ENCODE measurements around the gene ANO8.

DNA sequence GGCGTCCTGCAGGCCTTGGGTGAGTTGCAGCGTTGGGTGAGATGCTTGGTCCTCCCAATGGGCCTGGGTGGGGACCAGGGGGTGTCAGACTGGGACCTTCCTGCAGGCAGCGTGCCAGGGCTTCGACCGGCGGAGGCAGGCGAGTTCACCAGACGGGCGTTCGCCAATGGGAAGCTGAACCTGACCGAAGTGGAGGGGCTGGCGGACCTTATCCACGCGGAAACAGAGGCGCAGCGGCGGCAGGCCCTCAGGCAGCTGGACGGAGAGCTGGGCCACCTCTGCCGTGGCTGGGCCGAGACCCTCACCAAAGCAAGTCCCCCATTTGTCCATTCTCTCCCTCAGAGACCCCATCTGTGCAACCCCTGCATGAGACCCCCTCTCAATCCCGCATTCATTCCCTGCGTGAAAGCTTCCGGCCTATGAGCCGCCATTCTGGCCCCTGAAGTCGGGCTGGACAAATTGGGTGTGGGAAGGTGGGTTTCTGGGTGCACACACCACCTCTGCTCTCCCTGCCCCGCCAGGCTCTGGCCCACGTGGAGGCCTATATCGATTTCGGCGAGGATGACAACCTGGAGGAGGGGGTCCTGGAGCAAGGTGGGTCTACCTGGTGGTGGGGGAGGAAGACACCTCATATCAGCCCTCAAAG lies 3.9 kb upstream of the ANO8 start:
- TF ChIP-seq, protein P1, sequence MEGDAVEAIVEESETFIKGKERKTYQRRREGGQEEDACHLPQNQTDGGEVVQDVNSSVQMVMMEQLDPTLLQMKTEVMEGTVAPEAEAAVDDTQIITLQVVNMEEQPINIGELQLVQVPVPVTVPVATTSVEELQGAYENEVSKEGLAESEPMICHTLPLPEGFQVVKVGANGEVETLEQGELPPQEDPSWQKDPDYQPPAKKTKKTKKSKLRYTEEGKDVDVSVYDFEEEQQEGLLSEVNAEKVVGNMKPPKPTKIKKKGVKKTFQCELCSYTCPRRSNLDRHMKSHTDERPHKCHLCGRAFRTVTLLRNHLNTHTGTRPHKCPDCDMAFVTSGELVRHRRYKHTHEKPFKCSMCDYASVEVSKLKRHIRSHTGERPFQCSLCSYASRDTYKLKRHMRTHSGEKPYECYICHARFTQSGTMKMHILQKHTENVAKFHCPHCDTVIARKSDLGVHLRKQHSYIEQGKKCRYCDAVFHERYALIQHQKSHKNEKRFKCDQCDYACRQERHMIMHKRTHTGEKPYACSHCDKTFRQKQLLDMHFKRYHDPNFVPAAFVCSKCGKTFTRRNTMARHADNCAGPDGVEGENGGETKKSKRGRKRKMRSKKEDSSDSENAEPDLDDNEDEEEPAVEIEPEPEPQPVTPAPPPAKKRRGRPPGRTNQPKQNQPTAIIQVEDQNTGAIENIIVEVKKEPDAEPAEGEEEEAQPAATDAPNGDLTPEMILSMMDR (IDR thresholded peaks at IDR 0.05; ENCODE audit: insufficient read depth, low read length, poor library complexity, severe bottlenecking), result no peak
- TF ChIP-seq EZH2phosphoT487 (conservative IDR thresholded peaks at IDR 0.05; ENCODE audit: low read length), result no peak

Measured in SU-DHL-6 (cell line).